HG03575 (cell line): Measurements from ENCODE around the gene CAVIN2.

Experiments used
- ATAC-seq: cut with Tn5 transposase; IDR thresholded peaks from one replicate; pipeline ENCODE4 v1.9.1; 2021; ENCODE audit not compliant: unreplicated experiment, insufficient number of reproducible peaks, low FRiP score; ENCODE audit errors: extremely low read depth

Gene CAVIN2

GRCh38 chr2:191846515-191847476, at the start of gene CAVIN2:
TSS of gene CAVIN2 (minus strand) at chr2:191847088. CDS start at chr2:191846925, 163 bp downstream.
- no peak for ATAC-seq

- ATAC-seq: no peak
Observed at GRCh38 chr2:191895743-191896142, 48.9 kb upstream of the CAVIN2 start.

- ATAC-seq: no peak
Observed at GRCh38 chr2:191895195-191895594, 48.3 kb upstream of the CAVIN2 start.

GRCh38 chr2:191894681-191895147, 47.8 kb upstream of the CAVIN2 start:
- no peak for ATAC-seq

GRCh38 chr2:191892391-191892790, 45.5 kb upstream of the CAVIN2 start:
- no peak for ATAC-seq

- no peak for ATAC-seq
Observed at GRCh38 chr2:191891656-191892055, 44.8 kb upstream of the CAVIN2 start.

GRCh38 chr2:191889931-191890330, 43.0 kb upstream of the CAVIN2 start:
- ATAC-seq: no peak

- ATAC-seq: no peak
Observed at GRCh38 chr2:191888400-191889166, 41.7 kb upstream of the CAVIN2 start.

GRCh38 chr2:191885650-191886049, 38.8 kb upstream of the CAVIN2 start:
- no peak for ATAC-seq

- no peak for ATAC-seq
Observed at GRCh38 chr2:191885098-191885497, 38.2 kb upstream of the CAVIN2 start.

GRCh38 chr2:191881982-191882816, 35.3 kb upstream of the CAVIN2 start:
- no peak for ATAC-seq

- ATAC-seq: no peak
Observed at GRCh38 chr2:191878548-191879279, 31.8 kb upstream of the CAVIN2 start.

GRCh38 chr2:191877875-191878274, 31.0 kb upstream of the CAVIN2 start:
- no peak for ATAC-seq

GRCh38 chr2:191875859-191876258, 29.0 kb upstream of the CAVIN2 start:
- ATAC-seq: no peak

GRCh38 chr2:191870744-191871143, 23.9 kb upstream of the CAVIN2 start:
- no peak for ATAC-seq

GRCh38 chr2:191869781-191870180, 22.9 kb upstream of the CAVIN2 start:
- no peak for ATAC-seq

- no peak for ATAC-seq
Observed at GRCh38 chr2:191869178-191869577, 22.3 kb upstream of the CAVIN2 start.

- ATAC-seq: no peak
Observed at GRCh38 chr2:191867507-191867847, 20.6 kb upstream of the CAVIN2 start.
